GM10266 (cell line): ENCODE measurements around the gene AGO3.
A peak's percentile ranks its signal among the peaks of the same experiment; 100 is the strongest.

Experiments
- DNase-seq: peaks from one replicate; pipeline ENCODE4 v3.0.0; 2012; ENCODE audit errors: extremely low spot score
- TF ChIP-seq, protein P1 (sequence below): IDR thresholded peaks from 2 replicates; pipeline ENCODE4 v1.5.1; 2012; ENCODE audit warnings: mild to moderate bottlenecking, low read depth; ENCODE audit not compliant: control insufficient read depth, insufficient read depth; ENCODE audit errors: missing control alignments

AGO3 gene

GRCh38 chr1:36091698-36092097, 160.8 kb downstream of the AGO3 start:
- TF ChIP-seq, protein P1, sequence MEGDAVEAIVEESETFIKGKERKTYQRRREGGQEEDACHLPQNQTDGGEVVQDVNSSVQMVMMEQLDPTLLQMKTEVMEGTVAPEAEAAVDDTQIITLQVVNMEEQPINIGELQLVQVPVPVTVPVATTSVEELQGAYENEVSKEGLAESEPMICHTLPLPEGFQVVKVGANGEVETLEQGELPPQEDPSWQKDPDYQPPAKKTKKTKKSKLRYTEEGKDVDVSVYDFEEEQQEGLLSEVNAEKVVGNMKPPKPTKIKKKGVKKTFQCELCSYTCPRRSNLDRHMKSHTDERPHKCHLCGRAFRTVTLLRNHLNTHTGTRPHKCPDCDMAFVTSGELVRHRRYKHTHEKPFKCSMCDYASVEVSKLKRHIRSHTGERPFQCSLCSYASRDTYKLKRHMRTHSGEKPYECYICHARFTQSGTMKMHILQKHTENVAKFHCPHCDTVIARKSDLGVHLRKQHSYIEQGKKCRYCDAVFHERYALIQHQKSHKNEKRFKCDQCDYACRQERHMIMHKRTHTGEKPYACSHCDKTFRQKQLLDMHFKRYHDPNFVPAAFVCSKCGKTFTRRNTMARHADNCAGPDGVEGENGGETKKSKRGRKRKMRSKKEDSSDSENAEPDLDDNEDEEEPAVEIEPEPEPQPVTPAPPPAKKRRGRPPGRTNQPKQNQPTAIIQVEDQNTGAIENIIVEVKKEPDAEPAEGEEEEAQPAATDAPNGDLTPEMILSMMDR = no peak
- DNase-seq = peak; percentile 7

GRCh38 chr1:36092166-36092797, 161.4 kb downstream of the AGO3 start:
- TF ChIP-seq, protein P1 = no peak
- no peak for DNase-seq

DNA sequence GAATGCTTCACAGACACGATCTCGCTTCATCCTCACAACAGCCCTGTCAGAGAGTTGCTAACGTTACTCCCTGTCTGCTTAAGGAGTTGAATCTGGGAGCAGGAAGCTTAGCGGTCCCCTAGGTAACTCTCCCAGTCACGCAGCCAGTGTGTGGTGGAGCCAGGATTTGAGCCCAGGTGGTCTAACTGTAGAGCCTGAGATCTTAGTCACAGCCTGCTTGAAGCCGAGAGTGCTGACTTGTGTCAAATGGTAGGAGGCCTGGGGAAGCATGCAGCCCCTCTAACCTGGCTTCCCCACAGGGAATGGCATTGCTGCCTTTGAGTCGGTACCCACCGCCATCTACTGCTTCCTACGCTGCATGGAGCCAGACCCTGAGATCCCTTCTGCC, 161.9 kb downstream of the AGO3 start:
- TF ChIP-seq, protein P1 = no peak
- no peak for DNase-seq

GRCh38 chr1:36093226-36093625, 162.3 kb downstream of the AGO3 start:
- DNase-seq = no peak
- TF ChIP-seq, protein P1 = no peak

DNA sequence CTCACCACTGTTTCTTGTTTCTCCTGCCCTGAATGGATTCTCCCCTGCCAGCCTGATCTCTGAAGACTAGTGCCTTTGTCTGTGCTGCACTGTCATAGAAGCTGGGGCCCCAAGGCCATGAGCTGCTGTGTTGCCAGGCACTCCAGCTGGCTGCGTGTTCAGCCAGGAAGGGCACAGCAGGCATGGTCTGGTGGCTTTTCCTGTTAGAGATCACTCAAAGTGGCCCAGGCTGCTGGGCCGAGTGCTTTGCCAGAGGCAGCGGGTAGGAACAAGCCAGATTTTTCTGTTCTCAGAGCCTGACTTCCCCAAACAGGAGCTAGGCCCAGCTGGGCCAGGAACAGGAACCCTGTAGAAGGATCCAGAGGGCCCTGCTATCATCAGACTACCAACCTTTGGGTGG, 163.0 kb downstream of the AGO3 start:
- TF ChIP-seq, protein P1 = no peak
- no peak for DNase-seq

GRCh38 chr1:36094621-36095061, 163.7 kb downstream of the AGO3 start:
- no peak for DNase-seq
- TF ChIP-seq, protein P1 = no peak

DNA sequence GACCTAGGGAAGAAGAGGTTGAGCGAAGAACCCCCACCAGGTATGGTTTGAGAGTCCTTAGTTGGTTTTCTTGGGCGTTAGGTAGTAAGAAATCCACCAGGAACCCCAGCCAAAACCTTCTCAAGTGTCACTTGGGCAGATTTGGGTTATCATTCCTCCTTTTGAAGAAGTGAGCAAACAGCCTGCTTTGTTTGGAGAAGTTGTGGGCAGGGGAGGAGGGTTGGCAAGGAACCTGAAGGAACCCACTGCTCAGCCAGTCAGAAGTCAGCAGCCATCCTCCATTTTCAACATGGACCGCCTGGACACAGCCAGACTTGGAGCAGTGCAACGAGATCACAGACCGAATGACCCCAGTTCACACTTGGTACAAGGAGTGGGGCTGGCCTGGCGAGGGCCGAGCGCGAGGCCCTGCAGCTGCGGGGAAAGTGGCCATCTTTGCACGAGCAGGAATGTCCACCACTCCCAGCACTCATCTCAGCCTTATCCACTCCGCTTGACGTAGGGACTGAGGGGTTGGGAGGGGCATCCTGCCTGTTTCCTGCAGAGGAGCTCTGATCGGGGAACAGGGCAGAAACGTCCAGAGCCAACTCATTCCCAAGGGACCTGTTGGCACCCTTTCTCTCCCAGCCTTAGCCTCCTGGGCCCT, 165.0 kb downstream of the AGO3 start:
- TF ChIP-seq, protein P1 = no peak
- no peak for DNase-seq
